Spleen (tissue), 7 donors: Measurements from ENCODE around the gene ZNF793.

Experiments
- CTCF ChIP-seq, 11 experiments: fragments of 200-600 bp in 7 of 11; fragments of 450-650 bp in 4 of 11; sonication (generic) in 4 of 11; IDR thresholded peaks in 8 of 11; conservative IDR thresholded peaks in 3 of 11; 1 replicate in 7 of 11; 2 replicates in 4 of 11; pipeline versions ENCODE4 v1.4.0 to v1.8.0; 2016 to 2021; ENCODE audit warnings: antibody characterized with exemption in 11 of 11, inconsistent platforms in 4 of 11, mild to moderate bottlenecking in 1 of 11
- POLR2AphosphoS5 ChIP-seq, 3 donors: sonication (generic); formaldehyde crosslinking; IDR thresholded peaks; one replicate each; pipeline ENCODE4 v1.5.1; 2017; ENCODE audit warnings: antibody characterized with exemption in 3 of 3
- donor health status: DM: no; HTN: no; CAD: no; lungs with moderate emphysema.
- donor health status: DM: no; HTN: no; CAD: no.
- donor health status: DM: no; HTN: no; CAD: no.

- TF ChIP-seq POLR2AphosphoS5 (IDR thresholded peaks at IDR 0.05) (peak in 1 of 3 donors; percentile 77), CTCF (IDR thresholded peaks at IDR 0.05 in 8 of 11, conservative IDR thresholded peaks at IDR 0.05 in 3 of 11) (no peak)
Measured at GRCh38 chr19:37505958-37506386, 767 bp upstream of the ZNF793 start.
